CD4-positive, alpha-beta T cell (primary cell): ENCODE results near the gene RNF212. TPM values are rescaled to one million over a fixed set of nuclear protein-coding genes. Genes with fewer than 3 reads are reported as not detected.

Experiments
- ATAC-seq: fragments of 200-7000 bp; cut with Tn5 transposase; one replicate; pipeline ENCODE4 v1.10.0; 2022; ENCODE audit warnings: mild to moderate bottlenecking; ENCODE audit not compliant: poor library complexity
- CTCF ChIA-PET: fragments of 350-600 bp; sonication (Branson Sonifier 250); formaldehyde crosslinking; loops from one replicate; lab custom pipeline; 2021; ENCODE audit warnings: antibody characterized with exemption, inconsistent platforms; lab: Charles Lee
- POLR2A ChIA-PET: fragments of 350-600 bp; sonication (Branson Sonifier 250); formaldehyde crosslinking; loops from one replicate; lab custom pipeline; 2021; ENCODE audit warnings: antibody characterized with exemption, inconsistent platforms; lab: Charles Lee
- DNase-seq, 14 experiments: peaks; one replicate each; pipeline ENCODE4 v3.0.0-alpha.2; 2013 to 2020; ENCODE audit warnings: mixed read lengths in 2 of 14
- H3K27ac ChIP-seq, 2 donors: one replicate each; pipeline versions ENCODE4 v1.5.1 to v1.7.0; 2013; ENCODE audit warnings: low read length in 2 of 2, low read depth in 1 of 2, mild to moderate bottlenecking in 1 of 2
- H3K27me3 ChIP-seq, 2 experiments: 1 replicate in 1 of 2; 2 replicates in 1 of 2; pipeline versions ENCODE4 v1.6.1 to v1.7.0; 2013; ENCODE audit warnings: low read length in 2 of 2, control low read depth in 1 of 2, mild to moderate bottlenecking in 1 of 2, moderate library complexity in 1 of 2; ENCODE audit not compliant: insufficient read depth in 2 of 2, control insufficient read depth in 1 of 2
- H3K36me3 ChIP-seq: one replicate; pipeline ENCODE4 v1.6.1; 2013; ENCODE audit warnings: low read length, control low read depth; ENCODE audit not compliant: insufficient read depth
- H3K4me1 ChIP-seq: one replicate; pipeline ENCODE4 v1.6.1; 2013; ENCODE audit warnings: low read length, control low read depth; ENCODE audit not compliant: insufficient read depth
- H3K4me3 ChIP-seq: one replicate; pipeline ENCODE4 v1.5.1; 2013; ENCODE audit warnings: mild to moderate bottlenecking, low read length, moderate library complexity
- H3K9me3 ChIP-seq, 2 experiments: 1 replicate in 1 of 2; 2 replicates in 1 of 2; pipeline versions ENCODE4 v1.6.1 to v1.7.0; 2013; ENCODE audit warnings: low read length in 2 of 2, mild to moderate bottlenecking in 2 of 2, control low read depth in 1 of 2, moderate library complexity in 1 of 2; ENCODE audit not compliant: control insufficient read depth in 1 of 2, insufficient read depth in 1 of 2
- H3K27ac Mint-ChIP-seq: one replicate; pipeline ENCODE4 v1.8.0; 2020; ENCODE audit warnings: mixed read lengths
- H3K27me3 Mint-ChIP-seq: one replicate; pipeline ENCODE4 v1.8.0; 2021; ENCODE audit warnings: mixed read lengths
- H3K36me3 Mint-ChIP-seq: one replicate; pipeline ENCODE4 v1.8.0; 2021; ENCODE audit warnings: low read depth, mixed read lengths
- H3K4me1 Mint-ChIP-seq: one replicate; pipeline ENCODE4 v1.8.0; 2021; ENCODE audit warnings: low read depth, mixed read lengths
- H3K4me3 Mint-ChIP-seq: one replicate; pipeline ENCODE4 v1.8.0; 2020; ENCODE audit warnings: mild to moderate bottlenecking, mixed read lengths
- H3K9me3 Mint-ChIP-seq: one replicate; pipeline ENCODE4 v1.8.0; 2020; ENCODE audit warnings: mixed read lengths
- intact Hi-C, 2 experiments: fragments of 100-400 bp; cut with DNase I in 1 of 2; cut with micrococcal nuclease in 1 of 2; formaldehyde crosslinking; loops; one replicate each; pipeline versions ENCODE4 v1.15.1 to v1.9.0; 2023 to 2025; cut with DNase I, micrococcal nuclease
- total RNA-seq, 174 experiments: library from RNA in 2 of 174; stranded (reverse) in 2 of 174; gene quantifications; one replicate each; pipeline ENCODE4 v1.2.3 and lab custom pipeline; 2021 to 2026
- TF ChIP-seq, protein P1 (sequence below): fragments of 200-600 bp; IDR thresholded peaks from one replicate; pipeline ENCODE4 v1.8.0; 2022; ENCODE audit warnings: antibody characterized with exemption, mild to moderate bottlenecking

The RNF212 gene
- total RNA-seq, 2 experiments from 2014 or later = 5.6 to 8.3 TPM

DNA sequence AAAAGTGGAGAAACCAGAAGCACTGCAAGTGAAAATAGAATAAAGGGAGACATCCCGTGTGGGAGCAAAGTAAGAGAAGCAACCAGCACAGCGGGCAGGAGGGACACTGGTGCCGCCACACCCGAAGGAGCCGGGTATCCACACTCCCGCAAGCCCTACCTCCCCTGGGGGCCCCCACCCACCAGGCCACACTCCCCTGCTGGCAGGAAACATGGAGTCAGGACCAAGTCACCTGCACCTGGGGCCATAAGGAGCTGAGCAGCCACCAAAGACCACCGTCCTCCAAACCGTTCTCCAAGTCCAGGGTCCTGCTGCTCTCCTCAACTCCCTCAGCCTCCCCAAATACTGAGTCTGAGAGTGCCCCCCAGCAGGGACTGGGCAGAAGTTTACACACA is 71.4 kb downstream of the RNF212 start:
- Histone ChIP-seq H3K27ac (no peak overlapping the region), H3K9me3 (peaks cover 0 to 9% of the 10 kb centered on the region in 2 experiments), H3K36me3 (no peaks in the 10 kb centered on the region), H3K4me1 (peaks cover 2% of the 10 kb centered on the region), H3K27me3 (peaks cover 18 to 24% of the 10 kb centered on the region in 2 experiments), H3K4me3 (no peak overlapping the region)
- ATAC-seq (no peak), DNase-seq (no peak)
- intact Hi-C loops = no loop called here
- ChIA-PET CTCF (no interaction called here), POLR2A (no interaction called here)
- TF ChIP-seq, protein P1, sequence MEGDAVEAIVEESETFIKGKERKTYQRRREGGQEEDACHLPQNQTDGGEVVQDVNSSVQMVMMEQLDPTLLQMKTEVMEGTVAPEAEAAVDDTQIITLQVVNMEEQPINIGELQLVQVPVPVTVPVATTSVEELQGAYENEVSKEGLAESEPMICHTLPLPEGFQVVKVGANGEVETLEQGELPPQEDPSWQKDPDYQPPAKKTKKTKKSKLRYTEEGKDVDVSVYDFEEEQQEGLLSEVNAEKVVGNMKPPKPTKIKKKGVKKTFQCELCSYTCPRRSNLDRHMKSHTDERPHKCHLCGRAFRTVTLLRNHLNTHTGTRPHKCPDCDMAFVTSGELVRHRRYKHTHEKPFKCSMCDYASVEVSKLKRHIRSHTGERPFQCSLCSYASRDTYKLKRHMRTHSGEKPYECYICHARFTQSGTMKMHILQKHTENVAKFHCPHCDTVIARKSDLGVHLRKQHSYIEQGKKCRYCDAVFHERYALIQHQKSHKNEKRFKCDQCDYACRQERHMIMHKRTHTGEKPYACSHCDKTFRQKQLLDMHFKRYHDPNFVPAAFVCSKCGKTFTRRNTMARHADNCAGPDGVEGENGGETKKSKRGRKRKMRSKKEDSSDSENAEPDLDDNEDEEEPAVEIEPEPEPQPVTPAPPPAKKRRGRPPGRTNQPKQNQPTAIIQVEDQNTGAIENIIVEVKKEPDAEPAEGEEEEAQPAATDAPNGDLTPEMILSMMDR = no peak
- no peaks in the 10 kb centered on the region for H3K36me3 Mint-ChIP-seq
- H3K4me3 Mint-ChIP-seq = no peak overlapping the region
- H3K4me1 Mint-ChIP-seq = no peaks in the 10 kb centered on the region
- peaks cover 23% of the 10 kb centered on the region for H3K27me3 Mint-ChIP-seq
- no peaks in the 10 kb centered on the region for H3K9me3 Mint-ChIP-seq
- no peak overlapping the region for H3K27ac Mint-ChIP-seq

DNA sequence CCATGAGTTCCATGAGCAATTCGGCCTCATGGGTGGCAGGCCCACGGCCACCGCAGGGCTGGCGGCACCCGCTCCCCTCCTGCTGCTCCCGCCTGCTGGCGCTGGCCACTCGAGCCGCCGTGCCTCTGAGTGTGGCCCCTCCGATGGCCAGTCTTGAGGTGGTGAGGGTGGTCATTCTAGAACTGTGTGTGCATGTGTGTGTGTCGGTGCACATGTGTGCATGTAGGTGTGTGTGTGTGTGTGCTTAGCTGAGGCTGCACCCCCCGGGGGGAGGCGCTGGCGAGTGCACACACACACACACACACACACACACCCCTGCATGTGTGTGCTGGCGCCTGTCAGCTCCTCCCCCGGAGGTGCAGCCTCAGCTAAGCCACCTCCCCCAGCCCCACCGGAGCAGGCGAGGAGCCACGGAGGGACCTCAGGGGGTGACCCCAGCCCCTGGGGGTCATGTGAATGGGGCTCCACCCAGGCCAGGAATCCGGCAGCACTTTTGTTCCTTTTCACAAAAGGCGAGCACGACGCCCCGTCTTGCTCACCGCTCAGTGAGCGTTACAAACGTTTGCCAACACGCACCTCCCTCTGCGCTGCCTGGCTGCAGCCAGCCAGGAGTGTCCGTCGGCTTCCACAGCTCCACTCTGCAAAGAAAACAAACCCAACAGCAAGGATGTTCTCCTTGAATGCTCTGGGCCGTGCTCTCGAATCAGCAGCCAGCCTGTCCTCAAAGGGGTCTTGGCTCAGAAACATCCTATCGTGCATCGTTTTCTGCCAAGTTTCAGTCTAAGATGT is 72.0 kb downstream of the RNF212 start:
- no peaks in the 10 kb centered on the region for H3K4me1 ChIP-seq
- H3K36me3 ChIP-seq = no peaks in the 10 kb centered on the region
- ATAC-seq (peak; percentile 34), DNase-seq (no peak)
- no peak overlapping the region for H3K27ac Mint-ChIP-seq
- peaks cover 0 to 9% of the 10 kb centered on the region in 2 experiments for H3K9me3 ChIP-seq
- peaks cover 18 to 20% of the 10 kb centered on the region in 2 experiments for H3K27me3 ChIP-seq
- H3K4me3 Mint-ChIP-seq = no peak overlapping the region
- no peak overlapping the region for H3K27ac ChIP-seq
- H3K36me3 Mint-ChIP-seq = no peaks in the 10 kb centered on the region
- H3K4me1 Mint-ChIP-seq = no peaks in the 10 kb centered on the region
- no peaks in the 10 kb centered on the region for H3K9me3 Mint-ChIP-seq
- no peak overlapping the region for H3K4me3 ChIP-seq
- POLR2A ChIA-PET = no interaction called here
- intact Hi-C loops = no loop called here
- H3K27me3 Mint-ChIP-seq = peaks cover 19% of the 10 kb centered on the region
- CTCF ChIA-PET = no interaction called here
- TF ChIP-seq, protein P1 = no peak

DNA sequence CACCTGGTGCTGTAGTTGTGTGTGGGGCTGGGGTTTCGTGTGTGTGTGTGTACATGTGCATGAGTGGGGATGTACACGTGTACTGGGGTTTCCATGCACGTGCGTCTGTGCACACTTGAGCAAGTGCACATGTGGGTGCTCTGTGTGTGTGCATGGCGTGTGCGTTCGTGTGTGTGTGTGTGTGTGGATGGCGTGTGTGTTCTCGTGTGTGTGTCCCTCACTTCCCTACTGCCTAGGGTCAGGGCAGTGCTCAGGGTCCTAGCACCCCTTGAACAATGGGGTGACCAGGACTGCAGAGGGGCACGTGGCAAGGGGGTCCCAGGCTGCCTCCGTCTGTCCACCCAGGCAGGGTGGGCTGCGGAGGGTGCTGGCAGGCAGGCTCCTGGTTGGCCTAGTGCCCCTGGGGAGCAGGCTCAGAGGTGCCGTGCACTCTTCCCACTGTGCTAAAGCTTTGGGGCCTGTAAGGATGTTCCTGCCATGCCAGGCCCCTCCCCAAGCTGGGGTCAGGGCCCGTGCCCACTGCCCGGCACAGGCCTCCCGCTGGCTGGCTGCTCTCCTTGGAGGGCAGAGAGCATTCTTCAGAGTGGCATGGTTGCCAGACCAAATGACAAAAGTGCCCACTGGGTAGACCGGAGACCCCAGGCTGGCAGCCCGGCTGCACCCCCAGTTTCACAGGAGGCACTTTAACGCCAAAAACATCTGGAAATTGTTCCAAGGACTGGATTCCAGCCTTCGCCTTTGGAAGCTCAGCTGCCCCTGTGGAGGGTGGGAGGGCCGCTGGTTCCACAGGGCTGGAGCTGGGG is 72.8 kb downstream of the RNF212 start:
- H3K9me3 Mint-ChIP-seq = no peaks in the 10 kb centered on the region
- intact Hi-C loops = no loop called here
- H3K27ac Mint-ChIP-seq = no peak overlapping the region

More for the DNA sequence above, 72.8 kb downstream of the RNF212 start:
- ChIA-PET POLR2A (no interaction called here), CTCF (no interaction called here)
- H3K27ac ChIP-seq = no peak overlapping the region
- Mint-ChIP-seq H3K4me3 (no peak overlapping the region), H3K4me1 (no peaks in the 10 kb centered on the region), H3K36me3 (no peaks in the 10 kb centered on the region), H3K27me3 (peaks cover 18% of the 10 kb centered on the region)
- peaks cover 0 to 8% of the 10 kb centered on the region in 2 experiments for H3K9me3 ChIP-seq
- DNase-seq (no peak), ATAC-seq (no peak)
- H3K36me3 ChIP-seq = no peaks in the 10 kb centered on the region
- peaks cover 18% of the 10 kb centered on the region in 2 experiments for H3K27me3 ChIP-seq
- no peak overlapping the region for H3K4me3 ChIP-seq
- TF ChIP-seq, protein P1 = no peak
- H3K4me1 ChIP-seq = no peaks in the 10 kb centered on the region
